ENCODE results near the gene TRIO.

DNA sequence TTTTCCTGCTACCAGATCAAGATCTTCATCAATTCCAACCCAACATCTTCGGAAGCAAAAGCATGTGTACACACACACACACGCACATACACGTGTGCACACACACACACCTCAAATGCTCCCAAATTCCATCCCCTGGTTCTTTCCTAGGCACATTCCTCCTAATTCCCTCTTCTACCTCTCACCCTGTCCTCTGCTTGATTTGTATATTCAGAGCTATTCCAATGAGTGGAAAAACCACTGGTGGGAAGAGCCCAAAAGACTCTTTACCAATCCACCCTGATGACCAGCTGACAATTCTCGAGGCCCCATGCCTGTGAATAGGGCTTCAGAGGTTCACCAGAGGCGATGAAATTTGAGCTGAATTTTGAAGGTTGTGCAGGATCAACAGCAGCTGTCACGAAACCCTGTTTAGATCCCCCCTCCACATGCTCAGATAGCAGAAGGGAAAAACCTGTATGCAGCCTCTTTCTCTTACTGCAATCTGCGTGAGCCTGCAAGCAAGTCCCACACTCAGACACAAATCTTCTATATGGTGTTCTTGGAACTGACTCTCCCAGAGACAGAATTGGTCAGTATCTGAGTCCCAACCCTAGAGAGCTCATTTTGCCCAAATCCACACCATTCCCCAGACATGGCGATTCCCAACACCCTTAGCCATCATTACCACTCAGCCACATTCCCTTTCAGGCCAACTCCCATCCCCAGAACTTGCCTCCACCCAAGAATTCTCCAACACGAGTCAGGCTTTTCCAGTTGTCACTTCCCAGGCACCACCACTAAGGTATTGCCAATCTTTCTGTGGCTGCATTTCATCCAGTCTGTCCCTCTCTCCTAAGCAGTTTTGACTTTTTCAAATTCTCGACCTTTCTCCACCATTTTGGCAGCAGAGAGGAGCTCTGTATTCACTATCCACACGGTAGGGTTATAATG is 4.3 kb upstream of the TRIO start:
- no peak for TF ChIP-seq POLR2A (IDR thresholded peaks at IDR 0.05; ENCODE audit: low read depth)
- TF ChIP-seq, protein P1, sequence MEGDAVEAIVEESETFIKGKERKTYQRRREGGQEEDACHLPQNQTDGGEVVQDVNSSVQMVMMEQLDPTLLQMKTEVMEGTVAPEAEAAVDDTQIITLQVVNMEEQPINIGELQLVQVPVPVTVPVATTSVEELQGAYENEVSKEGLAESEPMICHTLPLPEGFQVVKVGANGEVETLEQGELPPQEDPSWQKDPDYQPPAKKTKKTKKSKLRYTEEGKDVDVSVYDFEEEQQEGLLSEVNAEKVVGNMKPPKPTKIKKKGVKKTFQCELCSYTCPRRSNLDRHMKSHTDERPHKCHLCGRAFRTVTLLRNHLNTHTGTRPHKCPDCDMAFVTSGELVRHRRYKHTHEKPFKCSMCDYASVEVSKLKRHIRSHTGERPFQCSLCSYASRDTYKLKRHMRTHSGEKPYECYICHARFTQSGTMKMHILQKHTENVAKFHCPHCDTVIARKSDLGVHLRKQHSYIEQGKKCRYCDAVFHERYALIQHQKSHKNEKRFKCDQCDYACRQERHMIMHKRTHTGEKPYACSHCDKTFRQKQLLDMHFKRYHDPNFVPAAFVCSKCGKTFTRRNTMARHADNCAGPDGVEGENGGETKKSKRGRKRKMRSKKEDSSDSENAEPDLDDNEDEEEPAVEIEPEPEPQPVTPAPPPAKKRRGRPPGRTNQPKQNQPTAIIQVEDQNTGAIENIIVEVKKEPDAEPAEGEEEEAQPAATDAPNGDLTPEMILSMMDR (IDR thresholded peaks at IDR 0.05) = no peak
- TF ChIP-seq EP300 (IDR thresholded peaks at IDR 0.05) = no peak
